Naive thymus-derived CD8-positive, alpha-beta T cell (primary cell): ENCODE results near the gene LRRC7. TPM values are rescaled to one million over a fixed set of nuclear protein-coding genes. Genes with fewer than 3 reads are reported as not detected.

Source experiments
- ATAC-seq, 2 donors: fragments of 150-1000 bp; cut with Tn5 transposase in 1 of 2; sonication (Bioruptor Pico), chemical (Tn5 transposase) in 1 of 2; 1 replicate in 1 of 2; 2 replicates in 1 of 2; pipeline ENCODE4 v1.10.0; 2021; ENCODE audit warnings: mild to moderate bottlenecking in 2 of 2, moderate library complexity in 2 of 2
- POLR2A ChIA-PET: fragments of 350-600 bp; sonication (Branson Sonifier 250); formaldehyde crosslinking; loops from one replicate; lab custom pipeline; 2021; ENCODE audit warnings: antibody characterized with exemption; lab: Charles Lee
- DNase-seq, 10 donors: peaks; one replicate each; pipeline versions ENCODE4 v3.0.0 to v3.0.0-alpha.2; 2020 to 2022
- H3K27ac Mint-ChIP-seq, 10 donors: one replicate each; pipeline ENCODE4 v1.8.0; 2020 to 2022; ENCODE audit warnings: mild to moderate bottlenecking in 10 of 10, mixed read lengths in 10 of 10, moderate library complexity in 4 of 10, inconsistent platforms in 1 of 10
- H3K27me3 Mint-ChIP-seq, 5 donors: one replicate each; pipeline ENCODE4 v1.8.0; 2021 to 2022; ENCODE audit warnings: mixed read lengths in 5 of 5
- H3K36me3 Mint-ChIP-seq, 3 donors: one replicate each; pipeline ENCODE4 v1.8.0; 2020 to 2022; ENCODE audit warnings: mixed read lengths in 3 of 3, mild to moderate bottlenecking in 2 of 3, inconsistent platforms in 1 of 3
- H3K4me1 Mint-ChIP-seq, 4 donors: one replicate each; pipeline ENCODE4 v1.8.0; 2021 to 2022; ENCODE audit warnings: mixed read lengths in 4 of 4
- H3K4me3 Mint-ChIP-seq, 10 donors: one replicate each; pipeline ENCODE4 v1.8.0; 2020 to 2022; ENCODE audit warnings: mild to moderate bottlenecking in 10 of 10, mixed read lengths in 10 of 10, moderate library complexity in 6 of 10, inconsistent platforms in 1 of 10
- H3K9me3 Mint-ChIP-seq, 9 donors: one replicate each; pipeline ENCODE4 v1.8.0; 2020 to 2022; ENCODE audit warnings: mixed read lengths in 9 of 9, mild to moderate bottlenecking in 3 of 9, inconsistent platforms in 1 of 9, moderate library complexity in 1 of 9
- polyA plus RNA-seq, 3 donors: library from polyadenylated mRNA; unstranded; fragments of 300-500 nt; fragmentation: Illumina TruSeq; gene quantifications; one replicate each; pipeline ENCODE4 v1.2.3, GENCODE V29; 2021
- total RNA-seq, 8 experiments: library from RNA in 2 of 8; stranded (reverse) in 2 of 8; gene quantifications; one replicate each; pipeline ENCODE4 v1.2.3 and lab custom pipeline; 2021 to 2026

Gene LRRC7
- total and polyA plus RNA-seq, 5 experiments from 2014 or later, result 0.13 to 1.5 (median 0.48) TPM

- ATAC-seq (no peak), DNase-seq (no peak)
- H3K27me3 Mint-ChIP-seq, result no peaks in the 10 kb centered on the region
- peaks cover 5 to 36% (median 12%) of the 10 kb centered on the region in 9 donors for H3K9me3 Mint-ChIP-seq
- POLR2A ChIA-PET, result no interaction called here
- peaks cover 0 to 6% (median 0%) of the 10 kb centered on the region in 3 donors for H3K36me3 Mint-ChIP-seq
- H3K27ac Mint-ChIP-seq, result no peak overlapping the region
- H3K4me1 Mint-ChIP-seq, result no peaks in the 10 kb centered on the region
- no peak overlapping the region for H3K4me3 Mint-ChIP-seq
Measured at GRCh38 chr1:69671363-69672010, 103.8 kb downstream of the LRRC7 start.

- H3K27ac Mint-ChIP-seq, result no peak overlapping the region
- POLR2A ChIA-PET, result no interaction called here
- no peak for ATAC-seq
Measured at GRCh38 chr1:69673321-69673720, 105.6 kb downstream of the LRRC7 start.

DNA sequence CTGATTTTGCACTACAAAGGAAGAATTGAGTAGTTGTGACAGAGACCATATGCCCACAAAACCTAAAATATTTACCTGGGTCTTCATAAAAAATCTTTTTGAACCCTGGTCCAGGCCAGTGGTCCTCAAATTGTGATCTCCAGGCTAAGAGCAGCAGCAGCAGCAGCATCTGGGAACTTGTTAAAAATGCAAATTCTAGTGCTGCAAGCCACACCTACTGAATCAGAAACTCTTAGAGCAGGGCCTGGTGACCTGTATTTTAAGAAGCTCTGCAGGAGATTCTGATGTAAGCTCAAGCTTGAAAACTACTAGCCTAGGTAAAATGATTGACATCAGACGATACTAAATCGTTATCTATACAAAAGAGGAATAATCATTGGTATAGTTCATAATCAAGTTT is 112.2 kb downstream of the LRRC7 start:
- H3K27ac Mint-ChIP-seq, result no peak overlapping the region
- no peaks in the 10 kb centered on the region for H3K27me3 Mint-ChIP-seq
- peaks cover 0 to 3% (median 0%) of the 10 kb centered on the region in 3 donors for H3K36me3 Mint-ChIP-seq
- H3K9me3 Mint-ChIP-seq, result peaks cover 0 to 26% (median 3%) of the 10 kb centered on the region in 9 donors
- no peak overlapping the region for H3K4me3 Mint-ChIP-seq
- DNase-seq (no peak), ATAC-seq (no peak)
- H3K4me1 Mint-ChIP-seq, result no peaks in the 10 kb centered on the region
- POLR2A ChIA-PET, result no interaction called here

More at GRCh38 chr1:69673321-69673720, 105.6 kb downstream of the LRRC7 start:
- Mint-ChIP-seq H3K27me3 (no peaks in the 10 kb centered on the region), H3K4me3 (no peak overlapping the region), H3K9me3 (peaks cover 0 to 19% (median 8%) of the 10 kb centered on the region in 9 donors), H3K4me1 (no peaks in the 10 kb centered on the region), H3K36me3 (peaks cover 0 to 6% (median 0%) of the 10 kb centered on the region in 3 donors)
- DNase-seq, result no peak

DNA sequence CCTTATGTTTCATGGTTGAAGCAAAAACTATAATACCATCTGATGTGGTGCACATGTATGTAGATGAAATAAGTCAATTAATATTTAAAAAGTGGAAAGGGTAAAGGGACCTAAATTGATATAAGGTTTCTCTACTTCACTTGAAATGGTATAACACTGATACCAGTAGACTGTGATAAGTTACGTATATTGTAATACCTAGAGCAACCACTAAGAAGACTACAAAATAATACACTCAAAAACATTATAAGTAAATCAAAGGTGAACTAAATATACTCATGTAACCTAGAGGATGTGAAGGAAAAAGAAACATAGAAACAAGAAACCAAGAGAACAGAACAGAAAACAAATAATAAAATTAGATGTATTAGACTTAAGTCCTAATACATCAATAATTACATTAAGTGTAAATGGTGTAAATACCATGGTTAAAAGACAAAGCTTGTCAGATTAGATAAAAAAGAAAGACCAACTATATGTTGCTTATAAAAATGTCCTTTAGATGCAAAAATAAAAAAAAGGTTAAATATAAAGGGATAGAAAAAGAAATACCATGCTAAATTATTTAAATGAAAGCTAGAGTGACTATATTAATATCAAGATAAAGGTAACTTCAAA is 118.8 kb downstream of the LRRC7 start:
- DNase-seq (no peak), ATAC-seq (no peak)
- peaks cover 0 to 3% (median under 1%) of the 10 kb centered on the region in 4 donors for H3K4me1 Mint-ChIP-seq
- POLR2A ChIA-PET, result no interaction called here
- no peak overlapping the region for H3K4me3 Mint-ChIP-seq
- peaks cover 0 to 3% (median 0%) of the 10 kb centered on the region in 3 donors for H3K36me3 Mint-ChIP-seq
- no peak overlapping the region for H3K27ac Mint-ChIP-seq
- H3K9me3 Mint-ChIP-seq, result peaks cover 0 to 36% (median 5%) of the 10 kb centered on the region in 9 donors
- no peaks in the 10 kb centered on the region for H3K27me3 Mint-ChIP-seq

DNA sequence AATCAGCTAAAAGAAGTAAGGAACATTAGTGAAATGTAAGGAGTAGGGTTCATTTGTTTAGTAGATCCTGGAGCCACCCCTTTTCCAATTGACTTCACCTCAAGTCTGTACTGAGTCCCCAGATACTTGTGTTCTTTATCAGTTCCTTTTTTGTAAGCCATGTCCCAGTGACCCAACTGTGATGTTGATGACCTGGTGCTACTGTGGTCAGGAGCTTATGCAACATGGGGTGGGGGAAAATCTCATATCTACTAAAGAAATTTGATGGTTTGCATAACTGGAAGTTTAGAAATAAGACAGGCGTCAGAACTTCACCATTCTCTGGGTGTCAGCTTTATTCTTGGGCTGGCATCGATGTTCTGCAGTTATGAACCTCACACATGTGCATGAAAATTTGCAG is 120.5 kb downstream of the LRRC7 start:
- H3K9me3 Mint-ChIP-seq, result peaks cover 0 to 28% (median 5%) of the 10 kb centered on the region in 9 donors
- ATAC-seq (no peak), DNase-seq (no peak)
- H3K27ac Mint-ChIP-seq, result no peak overlapping the region
- H3K4me1 Mint-ChIP-seq, result peaks cover 0 to 3% (median under 1%) of the 10 kb centered on the region in 4 donors
- no peaks in the 10 kb centered on the region for H3K27me3 Mint-ChIP-seq
- H3K36me3 Mint-ChIP-seq, result peaks cover 0 to 3% (median 0%) of the 10 kb centered on the region in 3 donors
- H3K4me3 Mint-ChIP-seq, result no peak overlapping the region
- POLR2A ChIA-PET, result no interaction called here

DNA sequence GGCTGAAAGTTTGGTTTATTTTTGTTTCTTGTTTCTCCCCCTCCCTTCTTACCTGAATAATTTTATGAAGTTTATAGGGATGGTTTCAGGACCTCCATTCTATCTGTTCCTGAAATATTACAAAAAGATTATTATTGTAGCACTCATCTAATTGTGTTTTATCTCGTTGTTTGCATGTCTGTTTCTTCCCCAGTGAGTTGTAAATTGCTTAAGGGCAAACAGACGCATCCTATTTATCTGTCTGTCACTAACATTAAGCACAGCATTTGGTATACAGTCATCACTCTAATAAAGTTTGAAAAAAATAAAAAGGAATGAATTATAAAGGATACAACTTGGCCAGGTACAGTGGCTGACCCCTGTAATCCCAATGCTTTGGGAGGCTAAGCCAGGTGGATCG is 123.5 kb downstream of the LRRC7 start:
- ATAC-seq (no peak), DNase-seq (no peak)
- peaks cover 2 to 19% (median 10%) of the 10 kb centered on the region in 9 donors for H3K9me3 Mint-ChIP-seq
- H3K27ac Mint-ChIP-seq, result no peak overlapping the region
- H3K4me3 Mint-ChIP-seq, result no peak overlapping the region
- POLR2A ChIA-PET, result no interaction called here
- H3K4me1 Mint-ChIP-seq, result peaks cover 0 to 3% (median under 1%) of the 10 kb centered on the region in 4 donors
- no peaks in the 10 kb centered on the region for H3K36me3 Mint-ChIP-seq
- no peaks in the 10 kb centered on the region for H3K27me3 Mint-ChIP-seq

DNA sequence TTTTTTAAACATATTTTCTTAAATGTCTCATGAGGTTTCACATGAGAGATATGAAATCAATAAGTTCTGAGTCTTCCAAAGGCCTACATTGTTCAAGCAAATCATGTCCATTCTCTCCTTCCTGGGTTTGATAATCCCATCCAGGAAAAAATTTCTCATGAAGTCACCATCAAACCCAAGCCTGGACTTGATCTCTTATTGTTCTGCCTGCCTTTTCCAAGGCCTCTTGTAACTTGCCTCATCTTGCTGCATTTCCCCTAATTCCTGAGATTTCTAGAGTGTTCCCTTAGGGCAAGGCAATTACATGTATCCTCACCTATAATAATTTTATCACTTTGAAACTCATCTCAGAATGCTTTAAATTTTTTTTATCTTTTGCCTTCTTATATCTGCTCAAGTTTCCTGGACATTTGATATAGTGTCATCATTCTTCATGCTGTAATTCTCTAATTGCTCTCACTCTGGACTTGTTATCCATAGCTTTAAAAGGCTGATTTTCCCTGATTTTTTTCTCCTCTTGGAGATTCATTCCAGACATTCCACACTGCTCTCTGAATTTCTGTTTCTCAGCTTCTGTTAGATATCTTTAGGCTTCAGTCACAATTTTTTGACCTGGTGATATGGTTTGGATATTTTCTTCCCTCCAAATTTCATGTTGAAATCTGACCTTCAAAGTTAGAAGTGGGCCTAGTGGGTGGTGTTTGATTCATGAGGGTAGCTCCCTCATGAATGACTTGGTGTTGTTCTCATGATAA is 126.4 kb downstream of the LRRC7 start:
- Mint-ChIP-seq H3K27ac (no peak overlapping the region), H3K4me1 (peaks cover 0 to 2% (median 0%) of the 10 kb centered on the region in 4 donors), H3K27me3 (no peaks in the 10 kb centered on the region), H3K9me3 (peaks cover 4 to 40% (median 16%) of the 10 kb centered on the region in 9 donors), H3K4me3 (no peak overlapping the region), H3K36me3 (no peaks in the 10 kb centered on the region)
- DNase-seq (no peak), ATAC-seq (no peak)
- POLR2A ChIA-PET, result no interaction called here

DNA sequence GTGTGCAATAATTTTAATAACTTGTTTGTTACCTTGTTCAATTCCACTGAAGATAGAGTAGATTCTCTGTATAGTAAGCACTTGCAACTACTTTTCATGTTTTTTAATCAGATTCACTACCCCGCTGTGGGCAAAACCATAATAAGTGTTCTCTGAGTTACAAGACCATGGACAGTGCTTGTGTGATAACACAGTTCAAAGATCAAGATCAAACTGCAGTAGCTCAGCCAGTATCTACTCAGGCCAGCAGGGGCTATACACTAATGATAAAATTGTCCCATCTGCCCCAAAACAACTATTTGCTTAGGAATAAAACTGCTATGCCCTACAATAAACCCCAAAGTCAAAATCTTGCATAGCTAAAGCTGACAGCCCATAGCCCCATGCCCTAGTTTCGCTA is 129.6 kb downstream of the LRRC7 start:
- Mint-ChIP-seq H3K9me3 (peaks cover 6 to 40% (median 19%) of the 10 kb centered on the region in 9 donors), H3K4me3 (no peak overlapping the region), H3K4me1 (no peaks in the 10 kb centered on the region), H3K27ac (no peak overlapping the region), H3K36me3 (no peaks in the 10 kb centered on the region), H3K27me3 (no peaks in the 10 kb centered on the region)
- no peak for ATAC-seq
- DNase-seq, result no peak
- POLR2A ChIA-PET, result no interaction called here

DNA sequence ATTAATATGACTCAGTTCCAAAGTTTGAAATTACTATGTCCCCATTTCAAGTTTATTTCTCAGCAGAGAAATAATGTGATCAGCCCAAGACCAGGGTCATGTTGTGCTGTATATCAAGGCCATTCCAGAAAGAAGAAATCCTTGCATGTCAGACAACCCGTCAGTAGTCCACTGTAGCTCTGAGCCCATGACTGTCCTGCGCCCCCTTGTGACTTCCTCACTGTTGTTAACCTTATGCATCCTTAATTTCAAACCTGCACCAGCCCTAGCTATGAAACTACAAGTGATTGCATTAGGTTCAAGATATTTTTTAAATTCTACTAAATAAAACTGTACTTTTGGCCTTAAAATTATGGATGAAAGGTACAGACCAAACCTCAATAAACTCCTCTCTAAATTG is 133.0 kb downstream of the LRRC7 start:
- DNase-seq, result no peak
- no peak overlapping the region for H3K4me3 Mint-ChIP-seq
- H3K27ac Mint-ChIP-seq, result no peak overlapping the region

DNA sequence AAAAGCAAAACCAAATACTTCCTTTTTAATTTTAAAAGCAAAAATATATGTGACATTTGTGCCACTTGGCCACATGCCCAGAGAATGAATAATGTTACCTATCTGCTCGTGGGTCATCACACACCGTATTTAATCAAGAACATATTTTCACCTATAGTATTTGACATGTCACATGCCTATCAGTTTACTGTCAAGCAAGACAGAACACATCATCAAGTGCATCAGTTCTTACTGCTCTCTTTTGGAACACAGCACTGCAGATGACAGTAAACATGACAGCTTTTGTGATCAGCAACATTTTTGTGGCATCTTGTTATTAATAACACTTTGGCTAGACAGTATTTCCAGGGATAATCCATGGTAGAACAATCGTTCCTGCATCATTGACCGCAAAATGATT is 134.4 kb downstream of the LRRC7 start:
- H3K27me3 Mint-ChIP-seq, result no peaks in the 10 kb centered on the region
- no peak for ATAC-seq
- peaks cover 0 to 32% (median 11%) of the 10 kb centered on the region in 9 donors for H3K9me3 Mint-ChIP-seq

More for the DNA sequence above, 133.0 kb downstream of the LRRC7 start:
- POLR2A ChIA-PET, result no interaction called here
- Mint-ChIP-seq H3K27me3 (no peaks in the 10 kb centered on the region), H3K4me1 (no peaks in the 10 kb centered on the region), H3K36me3 (no peaks in the 10 kb centered on the region), H3K9me3 (peaks cover 0 to 30% (median 11%) of the 10 kb centered on the region in 9 donors)
- ATAC-seq, result no peak

GRCh38 chr1:69706473-69706872 is 138.8 kb downstream of the LRRC7 start:
- Mint-ChIP-seq H3K36me3 (no peaks in the 10 kb centered on the region), H3K9me3 (peaks cover 0 to 17% (median 3%) of the 10 kb centered on the region in 9 donors), H3K27me3 (no peaks in the 10 kb centered on the region), H3K27ac (no peak overlapping the region), H3K4me3 (no peak overlapping the region), H3K4me1 (no peaks in the 10 kb centered on the region)
- DNase-seq, result no peak
- POLR2A ChIA-PET, result no interaction called here
- no peak for ATAC-seq

More for the DNA sequence above, 134.4 kb downstream of the LRRC7 start:
- Mint-ChIP-seq H3K27ac (no peak overlapping the region), H3K36me3 (no peaks in the 10 kb centered on the region), H3K4me3 (no peak overlapping the region), H3K4me1 (no peaks in the 10 kb centered on the region)
- POLR2A ChIA-PET, result no interaction called here
- no peak for DNase-seq

DNA sequence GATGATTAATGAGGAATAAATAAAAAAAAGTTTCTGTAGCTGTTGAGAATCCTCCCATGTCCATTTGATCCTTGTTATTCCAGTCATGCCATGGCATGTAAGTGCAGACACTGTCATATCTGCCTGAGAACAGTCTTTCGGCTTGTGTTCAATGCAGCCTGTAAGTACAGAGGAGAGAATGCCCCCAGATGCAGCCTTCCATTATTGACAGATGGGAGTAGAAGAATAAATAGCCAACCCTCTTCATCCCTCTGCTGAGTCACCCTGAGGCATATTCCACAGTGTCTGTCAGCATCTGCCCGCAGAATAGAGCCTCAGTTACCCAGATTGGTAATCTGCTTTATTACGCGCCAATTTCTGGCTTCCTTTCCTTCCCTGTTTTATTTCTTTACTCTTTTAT is 139.4 kb downstream of the LRRC7 start:
- Mint-ChIP-seq H3K4me3 (no peak overlapping the region), H3K27me3 (no peaks in the 10 kb centered on the region), H3K27ac (no peak overlapping the region), H3K4me1 (no peaks in the 10 kb centered on the region), H3K36me3 (no peaks in the 10 kb centered on the region), H3K9me3 (peaks cover 0 to 17% (median 3%) of the 10 kb centered on the region in 9 donors)
- ATAC-seq (no peak), DNase-seq (no peak)
- POLR2A ChIA-PET, result no interaction called here
